GM23338 (cell line): ENCODE measurements around the gene CACNA1H. TPM values are rescaled to one million over a fixed set of nuclear protein-coding genes. Genes with fewer than 3 reads are reported as not detected.

Experiments
- ATAC-seq: fragments of 200-7000 bp; cut with Tn5 transposase; 3 replicates; pipeline ENCODE4 v1.9.1; 2020
- DNase-seq: peaks from one replicate; pipeline ENCODE4 v3.0.0-alpha.2; 2015; ENCODE audit warnings: low spot score
- H2AFZ ChIP-seq: fragments of 200-600 bp; sonication (generic); 2 replicates; pipeline ENCODE4 v1.8.0; 2016; ENCODE audit warnings: antibody characterized with exemption, mild to moderate bottlenecking, moderate library complexity
- H3F3A ChIP-seq: fragments of 200-600 bp; sonication (generic); replicated peaks from 2 replicates; pipeline ENCODE4 v1.8.0; 2017; ENCODE audit warnings: antibody characterized with exemption, mixed run types, low read depth
- H3K27ac ChIP-seq: fragments of 200-600 bp; sonication (generic); 2 replicates; pipeline ENCODE4 v1.6.1; 2016; ENCODE audit warnings: low read depth
- H3K27me3 ChIP-seq: fragments of 200-600 bp; sonication (generic); 2 replicates; pipeline ENCODE4 v1.8.0; 2016; ENCODE audit warnings: mild to moderate bottlenecking, mixed run types, moderate library complexity; ENCODE audit not compliant: insufficient read depth
- H3K36me3 ChIP-seq: fragments of 200-600 bp; sonication (generic); 2 replicates; pipeline ENCODE4 v1.8.0; 2016; ENCODE audit warnings: mild to moderate bottlenecking; ENCODE audit not compliant: insufficient read depth
- H3K4me1 ChIP-seq: fragments of 200-600 bp; sonication (generic); 2 replicates; pipeline ENCODE4 v1.8.0; 2016; ENCODE audit warnings: mild to moderate bottlenecking, moderate library complexity; ENCODE audit not compliant: insufficient read depth
- H3K4me2 ChIP-seq: fragments of 200-600 bp; sonication (generic); 2 replicates; pipeline ENCODE4 v1.7.1; 2017; ENCODE audit warnings: mixed run types
- H3K4me3 ChIP-seq: fragments of 200-600 bp; sonication (generic); 2 replicates; pipeline ENCODE4 v1.6.1; 2016; ENCODE audit warnings: mixed run types
- H3K79me2 ChIP-seq: fragments of 200-600 bp; sonication (generic); replicated peaks from 2 replicates; pipeline ENCODE4 v1.8.0; 2017; ENCODE audit warnings: mild to moderate bottlenecking; ENCODE audit not compliant: insufficient read depth
- H3K9me2 ChIP-seq: fragments of 200-600 bp; sonication (generic); 2 replicates; pipeline ENCODE4 v1.8.0; 2017; ENCODE audit not compliant: insufficient read depth
- H4K20me1 ChIP-seq: fragments of 200-600 bp; sonication (generic); replicated peaks from 2 replicates; pipeline ENCODE4 v1.8.0; 2017; ENCODE audit warnings: mild to moderate bottlenecking; ENCODE audit not compliant: insufficient read depth
- H3K27ac Mint-ChIP-seq: 2 replicates; pipeline ENCODE4 v1.8.0; 2020; ENCODE audit warnings: inconsistent platforms, mild to moderate bottlenecking, moderate library complexity, mixed read lengths
- H3K27me3 Mint-ChIP-seq: 3 replicates; pipeline ENCODE4 v1.8.0; 2022; ENCODE audit warnings: low read depth, mild to moderate bottlenecking, moderate library complexity, mixed read lengths, inconsistent platforms; ENCODE audit not compliant: insufficient read depth, poor library complexity
- H3K36me3 Mint-ChIP-seq: 3 replicates; pipeline ENCODE4 v1.8.0; 2021; ENCODE audit warnings: low read depth, mild to moderate bottlenecking, inconsistent platforms, moderate library complexity, mixed read lengths
- H3K4me1 Mint-ChIP-seq: 3 replicates; pipeline ENCODE4 v1.8.0; 2020; ENCODE audit warnings: mild to moderate bottlenecking, inconsistent platforms, mixed read lengths
- H3K4me3 Mint-ChIP-seq: 3 replicates; pipeline ENCODE4 v1.8.0; 2021; ENCODE audit warnings: moderate library complexity, mild to moderate bottlenecking, inconsistent platforms, mixed read lengths
- H3K9me3 Mint-ChIP-seq: 3 replicates; pipeline ENCODE4 v1.8.0; 2020; ENCODE audit warnings: moderate library complexity, mild to moderate bottlenecking, inconsistent platforms, mixed read lengths
- EZH2 ChIP-seq: fragments of 200-600 bp; sonication (generic); IDR thresholded peaks from one replicate; pipeline ENCODE4 v1.8.0; 2017; ENCODE audit warnings: antibody characterized with exemption, mild to moderate bottlenecking, low read depth; ENCODE audit not compliant: unreplicated experiment
- EZH2phosphoT487 ChIP-seq: fragments of 200-600 bp; sonication (generic); IDR thresholded peaks from one replicate; pipeline ENCODE4 v1.8.1; 2018; ENCODE audit warnings: antibody characterized with exemption; ENCODE audit not compliant: unreplicated experiment
- JUNB ChIP-seq: IDR thresholded peaks from one replicate; pipeline ENCODE4 v1.6.1; 2016; ENCODE audit warnings: antibody characterized with exemption; ENCODE audit not compliant: unreplicated experiment
- NANOG ChIP-seq: IDR thresholded peaks from 2 replicates; pipeline ENCODE4 v1.6.1; 2016; ENCODE audit warnings: antibody characterized with exemption, borderline replicate concordance
- POLR2AphosphoS5 ChIP-seq: IDR thresholded peaks from 2 replicates; pipeline ENCODE4 v1.6.1; 2016; ENCODE audit warnings: antibody characterized with exemption, low read depth
- STAT1 ChIP-seq: IDR thresholded peaks from one replicate; pipeline ENCODE4 v1.6.1; 2016; ENCODE audit warnings: antibody characterized with exemption; ENCODE audit not compliant: unreplicated experiment
- polyA plus RNA-seq: library from polyadenylated mRNA; unstranded; fragments of >200 nt; fragmentation: Nextera tagmentation; extraction: Ambion mirVana; gene quantifications from 2 replicates; pipeline ENCODE4 v1.2.1, GENCODE V29; 2016
- total RNA-seq: library from RNA; depleted of rRNA; stranded (reverse); fragments of >200 nt; shearing (Covaris generic); gene quantifications from 2 replicates; pipeline ENCODE4 v1.2.3, GENCODE V29; 2014
- TF ChIP-seq, protein P1 (sequence below): IDR thresholded peaks from one replicate; pipeline ENCODE4 v1.6.1; 2018; ENCODE audit warnings: antibody characterized with exemption; ENCODE audit not compliant: unreplicated experiment
- TF ChIP-seq, protein P2 (sequence below): IDR thresholded peaks from 2 replicates; pipeline ENCODE4 v1.6.1; 2016; ENCODE audit warnings: antibody characterized with exemption

CACNA1H gene
- total and polyA plus RNA-seq, 2 experiments from 2014 or later, result 3.5 to 43.3 TPM

DNA sequence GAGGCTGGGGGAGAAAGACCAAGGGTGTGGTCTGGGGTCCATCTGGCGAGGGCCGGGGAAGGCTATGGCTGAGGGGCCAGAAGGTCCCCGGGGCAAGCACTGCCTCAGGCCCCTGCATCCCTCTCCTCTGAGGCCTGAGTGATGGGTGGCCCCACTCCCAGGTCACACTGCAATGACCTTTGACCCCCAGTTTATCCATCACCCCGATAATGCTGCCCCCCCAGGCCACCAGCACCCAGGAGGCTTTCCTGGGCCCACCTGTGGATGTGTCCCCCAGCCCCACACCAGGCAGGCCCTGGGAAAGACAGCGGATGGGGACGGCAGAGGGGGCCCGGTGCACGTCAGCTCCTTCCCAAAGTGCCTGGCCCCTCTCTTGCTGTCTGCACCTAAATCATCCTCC lies 22.5 kb upstream of the CACNA1H start:
- H3K4me1 Mint-ChIP-seq, result no peaks in the 10 kb centered on the region
- TF ChIP-seq, protein P1, sequence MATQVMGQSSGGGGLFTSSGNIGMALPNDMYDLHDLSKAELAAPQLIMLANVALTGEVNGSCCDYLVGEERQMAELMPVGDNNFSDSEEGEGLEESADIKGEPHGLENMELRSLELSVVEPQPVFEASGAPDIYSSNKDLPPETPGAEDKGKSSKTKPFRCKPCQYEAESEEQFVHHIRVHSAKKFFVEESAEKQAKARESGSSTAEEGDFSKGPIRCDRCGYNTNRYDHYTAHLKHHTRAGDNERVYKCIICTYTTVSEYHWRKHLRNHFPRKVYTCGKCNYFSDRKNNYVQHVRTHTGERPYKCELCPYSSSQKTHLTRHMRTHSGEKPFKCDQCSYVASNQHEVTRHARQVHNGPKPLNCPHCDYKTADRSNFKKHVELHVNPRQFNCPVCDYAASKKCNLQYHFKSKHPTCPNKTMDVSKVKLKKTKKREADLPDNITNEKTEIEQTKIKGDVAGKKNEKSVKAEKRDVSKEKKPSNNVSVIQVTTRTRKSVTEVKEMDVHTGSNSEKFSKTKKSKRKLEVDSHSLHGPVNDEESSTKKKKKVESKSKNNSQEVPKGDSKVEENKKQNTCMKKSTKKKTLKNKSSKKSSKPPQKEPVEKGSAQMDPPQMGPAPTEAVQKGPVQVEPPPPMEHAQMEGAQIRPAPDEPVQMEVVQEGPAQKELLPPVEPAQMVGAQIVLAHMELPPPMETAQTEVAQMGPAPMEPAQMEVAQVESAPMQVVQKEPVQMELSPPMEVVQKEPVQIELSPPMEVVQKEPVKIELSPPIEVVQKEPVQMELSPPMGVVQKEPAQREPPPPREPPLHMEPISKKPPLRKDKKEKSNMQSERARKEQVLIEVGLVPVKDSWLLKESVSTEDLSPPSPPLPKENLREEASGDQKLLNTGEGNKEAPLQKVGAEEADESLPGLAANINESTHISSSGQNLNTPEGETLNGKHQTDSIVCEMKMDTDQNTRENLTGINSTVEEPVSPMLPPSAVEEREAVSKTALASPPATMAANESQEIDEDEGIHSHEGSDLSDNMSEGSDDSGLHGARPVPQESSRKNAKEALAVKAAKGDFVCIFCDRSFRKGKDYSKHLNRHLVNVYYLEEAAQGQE, result no peak
- TF ChIP-seq EZH2phosphoT487 (no peak), NANOG (no peak)
- H3K27me3 Mint-ChIP-seq, result peaks cover 5% of the 10 kb centered on the region
- no peaks in the 10 kb centered on the region for H3F3A ChIP-seq
- no peak overlapping the region for H3K4me3 Mint-ChIP-seq
- DNase-seq (no peak), ATAC-seq (no peak)
- no peak overlapping the region for H3K27ac Mint-ChIP-seq
- H3K9me3 Mint-ChIP-seq, result no peaks in the 10 kb centered on the region
- H3K27me3 ChIP-seq, result no peaks in the 10 kb centered on the region
- H3K4me3 ChIP-seq, result no peak overlapping the region
- H3K36me3 Mint-ChIP-seq, result no peaks in the 10 kb centered on the region
- no peaks in the 10 kb centered on the region for H3K36me3 ChIP-seq
- no peaks in the 10 kb centered on the region for H3K9me2 ChIP-seq
- no peak overlapping the region for H3K27ac ChIP-seq
- no peaks in the 10 kb centered on the region for H4K20me1 ChIP-seq
- no peak overlapping the region for H3K4me2 ChIP-seq
- no peaks in the 10 kb centered on the region for H3K4me1 ChIP-seq
- H3K79me2 ChIP-seq, result no peaks in the 10 kb centered on the region
- no peak overlapping the region for H2AFZ ChIP-seq

DNA sequence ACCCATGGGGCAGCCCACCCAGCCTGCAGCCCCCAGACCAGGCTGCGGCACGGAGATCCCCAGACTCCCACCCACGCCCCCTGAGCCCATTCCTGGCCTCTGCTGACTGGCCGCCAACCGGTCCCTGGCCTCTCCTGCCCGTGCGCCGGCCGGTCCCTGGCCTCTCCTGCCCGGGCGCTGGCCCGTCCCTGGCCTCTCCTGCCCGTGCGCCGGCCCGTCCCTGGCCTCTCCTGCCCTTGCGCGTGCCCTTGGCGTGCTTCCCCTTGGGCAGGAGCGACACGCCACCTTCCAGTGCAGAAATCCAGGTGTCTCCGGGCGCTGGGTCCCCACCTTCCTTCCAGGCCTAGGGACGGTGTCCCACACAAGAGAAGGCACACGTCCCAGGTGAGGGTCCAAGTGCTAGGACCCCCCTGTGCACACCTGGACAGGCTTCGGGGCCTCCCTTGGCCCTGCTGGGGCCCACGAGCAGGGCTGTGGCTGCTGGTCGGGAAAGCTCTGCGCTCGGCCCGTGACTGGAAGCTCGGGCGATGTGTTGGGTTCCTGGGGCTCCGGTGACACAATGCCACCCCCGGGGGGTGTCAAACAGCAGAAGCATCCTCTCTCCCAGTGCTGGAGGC lies 21.4 kb upstream of the CACNA1H start:
- Histone ChIP-seq H3K36me3 (no peaks in the 10 kb centered on the region), H3K27ac (no peak overlapping the region), H3F3A (no peaks in the 10 kb centered on the region), H3K9me2 (no peaks in the 10 kb centered on the region), H3K27me3 (no peaks in the 10 kb centered on the region), H3K79me2 (no peaks in the 10 kb centered on the region), H4K20me1 (no peaks in the 10 kb centered on the region), H2AFZ (no peak overlapping the region), H3K4me2 (no peak overlapping the region), H3K4me3 (no peak overlapping the region), H3K4me1 (no peaks in the 10 kb centered on the region)
- Mint-ChIP-seq H3K9me3 (no peaks in the 10 kb centered on the region), H3K4me1 (peaks cover 2% of the 10 kb centered on the region; the same call in 1 of the 3 replicates), H3K27me3 (peaks cover 5% of the 10 kb centered on the region), H3K27ac (no peak overlapping the region), H3K4me3 (no peak overlapping the region), H3K36me3 (no peaks in the 10 kb centered on the region)
- ATAC-seq (no peak), DNase-seq (no peak)
- no peak for TF ChIP-seq JUNB
- no peak for TF ChIP-seq EZH2
- no peak for TF ChIP-seq STAT1
- TF ChIP-seq POLR2AphosphoS5, result no peak
- TF ChIP-seq, protein P2, sequence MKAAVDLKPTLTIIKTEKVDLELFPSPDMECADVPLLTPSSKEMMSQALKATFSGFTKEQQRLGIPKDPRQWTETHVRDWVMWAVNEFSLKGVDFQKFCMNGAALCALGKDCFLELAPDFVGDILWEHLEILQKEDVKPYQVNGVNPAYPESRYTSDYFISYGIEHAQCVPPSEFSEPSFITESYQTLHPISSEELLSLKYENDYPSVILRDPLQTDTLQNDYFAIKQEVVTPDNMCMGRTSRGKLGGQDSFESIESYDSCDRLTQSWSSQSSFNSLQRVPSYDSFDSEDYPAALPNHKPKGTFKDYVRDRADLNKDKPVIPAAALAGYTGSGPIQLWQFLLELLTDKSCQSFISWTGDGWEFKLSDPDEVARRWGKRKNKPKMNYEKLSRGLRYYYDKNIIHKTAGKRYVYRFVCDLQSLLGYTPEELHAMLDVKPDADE, result no peak
- TF ChIP-seq NANOG, result no peak
- TF ChIP-seq, protein P1, result no peak
- no peak for TF ChIP-seq EZH2phosphoT487
